ENCODE measurements around the gene LY6G5C. TPM values are rescaled to one million over a fixed set of nuclear protein-coding genes. Genes with fewer than 3 reads are reported as not detected.

LY6G5C gene
- total and polyA plus RNA-seq, 2 of the 13 experiments (the other 11 are each of a cell fraction or from before 2014, with no cell fraction given), result 0.33 to 0.55 TPM

DNA sequence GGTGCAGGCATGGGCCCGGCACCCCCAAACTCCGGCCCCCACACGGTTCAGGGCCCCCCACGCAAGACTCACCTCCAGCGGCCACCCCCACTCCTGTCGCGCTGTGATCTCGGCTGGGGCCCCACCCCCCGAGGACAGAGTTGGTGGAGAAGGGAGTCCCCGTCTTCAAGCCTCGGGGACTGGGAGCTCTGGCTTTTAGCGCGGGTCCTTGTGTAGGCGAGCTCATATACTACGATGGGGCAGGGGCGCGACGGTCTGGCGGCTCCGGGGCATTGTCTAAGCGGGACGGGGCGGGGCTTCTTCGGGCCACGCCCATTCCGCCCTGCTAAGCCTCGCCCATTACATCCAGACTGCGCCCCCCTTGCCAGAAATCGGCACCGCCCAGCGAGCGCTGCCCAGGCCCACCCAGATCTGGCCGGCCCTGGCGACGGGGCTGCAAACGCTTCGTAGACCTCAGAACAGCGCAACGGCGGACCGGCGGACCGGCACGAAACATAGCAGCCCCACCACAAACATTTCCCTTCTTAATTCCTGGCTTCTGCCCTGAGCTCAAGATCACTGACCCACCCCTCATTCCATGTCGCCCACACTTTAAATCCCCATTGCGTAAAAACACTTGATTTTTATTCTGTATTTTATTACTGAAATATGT lies 49.2 kb upstream of the LY6G5C start (continued):
- TF ChIP-seq, protein P1, sequence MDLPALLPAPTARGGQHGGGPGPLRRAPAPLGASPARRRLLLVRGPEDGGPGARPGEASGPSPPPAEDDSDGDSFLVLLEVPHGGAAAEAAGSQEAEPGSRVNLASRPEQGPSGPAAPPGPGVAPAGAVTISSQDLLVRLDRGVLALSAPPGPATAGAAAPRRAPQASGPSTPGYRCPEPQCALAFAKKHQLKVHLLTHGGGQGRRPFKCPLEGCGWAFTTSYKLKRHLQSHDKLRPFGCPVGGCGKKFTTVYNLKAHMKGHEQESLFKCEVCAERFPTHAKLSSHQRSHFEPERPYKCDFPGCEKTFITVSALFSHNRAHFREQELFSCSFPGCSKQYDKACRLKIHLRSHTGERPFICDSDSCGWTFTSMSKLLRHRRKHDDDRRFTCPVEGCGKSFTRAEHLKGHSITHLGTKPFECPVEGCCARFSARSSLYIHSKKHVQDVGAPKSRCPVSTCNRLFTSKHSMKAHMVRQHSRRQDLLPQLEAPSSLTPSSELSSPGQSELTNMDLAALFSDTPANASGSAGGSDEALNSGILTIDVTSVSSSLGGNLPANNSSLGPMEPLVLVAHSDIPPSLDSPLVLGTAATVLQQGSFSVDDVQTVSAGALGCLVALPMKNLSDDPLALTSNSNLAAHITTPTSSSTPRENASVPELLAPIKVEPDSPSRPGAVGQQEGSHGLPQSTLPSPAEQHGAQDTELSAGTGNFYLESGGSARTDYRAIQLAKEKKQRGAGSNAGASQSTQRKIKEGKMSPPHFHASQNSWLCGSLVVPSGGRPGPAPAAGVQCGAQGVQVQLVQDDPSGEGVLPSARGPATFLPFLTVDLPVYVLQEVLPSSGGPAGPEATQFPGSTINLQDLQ (CRISPR knock-in tag; IDR thresholded peaks at IDR 0.05), result no peak
- TF ChIP-seq SRSF4 (IDR thresholded peaks at IDR 0.05; ENCODE audit: low read depth, low read length, poor library complexity, severe bottlenecking), result peak; percentile 98
- TF ChIP-seq NCOA1 (CRISPR knock-in tag; IDR thresholded peaks at IDR 0.05), result 0 out of 2 replicates have a peak, but pooled peaks have one; percentile 70
- TF ChIP-seq, protein P2, sequence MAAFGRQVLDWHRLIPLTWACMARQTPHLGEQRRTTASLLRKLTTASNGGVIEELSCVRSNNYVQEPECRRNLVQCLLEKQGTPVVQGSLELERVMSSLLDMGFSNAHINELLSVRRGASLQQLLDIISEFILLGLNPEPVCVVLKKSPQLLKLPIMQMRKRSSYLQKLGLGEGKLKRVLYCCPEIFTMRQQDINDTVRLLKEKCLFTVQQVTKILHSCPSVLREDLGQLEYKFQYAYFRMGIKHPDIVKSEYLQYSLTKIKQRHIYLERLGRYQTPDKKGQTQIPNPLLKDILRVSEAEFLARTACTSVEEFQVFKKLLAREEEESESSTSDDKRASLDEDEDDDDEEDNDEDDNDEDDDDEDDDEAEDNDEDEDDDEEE (CRISPR knock-in tag; IDR thresholded peaks at IDR 0.05), result 0 out of 2 replicates have a peak, but pooled peaks have one; percentile 38
- TF ChIP-seq ZNF251 (CRISPR knock-in tag; IDR thresholded peaks at IDR 0.05), result no peak
- TF ChIP-seq ZNF790 (CRISPR knock-in tag; IDR thresholded peaks at IDR 0.05; ENCODE audit: borderline replicate concordance), result no peak
- TF ChIP-seq, protein P3, sequence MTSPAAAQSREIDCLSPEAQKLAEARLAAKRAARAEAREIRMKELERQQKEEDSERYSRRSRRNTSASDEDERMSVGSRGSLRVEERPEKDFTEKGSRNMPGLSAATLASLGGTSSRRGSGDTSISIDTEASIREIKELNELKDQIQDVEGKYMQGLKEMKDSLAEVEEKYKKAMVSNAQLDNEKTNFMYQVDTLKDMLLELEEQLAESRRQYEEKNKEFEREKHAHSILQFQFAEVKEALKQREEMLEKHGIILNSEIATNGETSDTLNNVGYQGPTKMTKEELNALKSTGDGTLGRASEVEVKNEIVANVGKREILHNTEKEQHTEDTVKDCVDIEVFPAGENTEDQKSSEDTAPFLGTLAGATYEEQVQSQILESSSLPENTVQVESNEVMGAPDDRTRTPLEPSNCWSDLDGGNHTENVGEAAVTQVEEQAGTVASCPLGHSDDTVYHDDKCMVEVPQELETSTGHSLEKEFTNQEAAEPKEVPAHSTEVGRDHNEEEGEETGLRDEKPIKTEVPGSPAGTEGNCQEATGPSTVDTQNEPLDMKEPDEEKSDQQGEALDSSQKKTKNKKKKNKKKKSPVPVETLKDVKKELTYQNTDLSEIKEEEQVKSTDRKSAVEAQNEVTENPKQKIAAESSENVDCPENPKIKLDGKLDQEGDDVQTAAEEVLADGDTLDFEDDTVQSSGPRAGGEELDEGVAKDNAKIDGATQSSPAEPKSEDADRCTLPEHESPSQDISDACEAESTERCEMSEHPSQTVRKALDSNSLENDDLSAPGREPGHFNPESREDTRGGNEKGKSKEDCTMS (CRISPR knock-in tag; conservative IDR thresholded peaks at IDR 0.05), result no peak
- no peak for TF ChIP-seq CAMTA2 (CRISPR knock-in tag; IDR thresholded peaks at IDR 0.05; ENCODE audit: borderline replicate concordance)
- TF ChIP-seq POLR2AphosphoS5 (IDR thresholded peaks at IDR 0.05; ENCODE audit: low read depth, low read length), result peak; percentile 66
- peak; percentile 69 for TF ChIP-seq ZNF274 (CRISPR knock-in tag; IDR thresholded peaks at IDR 0.05)
- no peak for TF ChIP-seq ZNF10 (CRISPR knock-in tag; IDR thresholded peaks at IDR 0.05; ENCODE audit: borderline replicate concordance, low read depth)
- TF ChIP-seq, protein P4, sequence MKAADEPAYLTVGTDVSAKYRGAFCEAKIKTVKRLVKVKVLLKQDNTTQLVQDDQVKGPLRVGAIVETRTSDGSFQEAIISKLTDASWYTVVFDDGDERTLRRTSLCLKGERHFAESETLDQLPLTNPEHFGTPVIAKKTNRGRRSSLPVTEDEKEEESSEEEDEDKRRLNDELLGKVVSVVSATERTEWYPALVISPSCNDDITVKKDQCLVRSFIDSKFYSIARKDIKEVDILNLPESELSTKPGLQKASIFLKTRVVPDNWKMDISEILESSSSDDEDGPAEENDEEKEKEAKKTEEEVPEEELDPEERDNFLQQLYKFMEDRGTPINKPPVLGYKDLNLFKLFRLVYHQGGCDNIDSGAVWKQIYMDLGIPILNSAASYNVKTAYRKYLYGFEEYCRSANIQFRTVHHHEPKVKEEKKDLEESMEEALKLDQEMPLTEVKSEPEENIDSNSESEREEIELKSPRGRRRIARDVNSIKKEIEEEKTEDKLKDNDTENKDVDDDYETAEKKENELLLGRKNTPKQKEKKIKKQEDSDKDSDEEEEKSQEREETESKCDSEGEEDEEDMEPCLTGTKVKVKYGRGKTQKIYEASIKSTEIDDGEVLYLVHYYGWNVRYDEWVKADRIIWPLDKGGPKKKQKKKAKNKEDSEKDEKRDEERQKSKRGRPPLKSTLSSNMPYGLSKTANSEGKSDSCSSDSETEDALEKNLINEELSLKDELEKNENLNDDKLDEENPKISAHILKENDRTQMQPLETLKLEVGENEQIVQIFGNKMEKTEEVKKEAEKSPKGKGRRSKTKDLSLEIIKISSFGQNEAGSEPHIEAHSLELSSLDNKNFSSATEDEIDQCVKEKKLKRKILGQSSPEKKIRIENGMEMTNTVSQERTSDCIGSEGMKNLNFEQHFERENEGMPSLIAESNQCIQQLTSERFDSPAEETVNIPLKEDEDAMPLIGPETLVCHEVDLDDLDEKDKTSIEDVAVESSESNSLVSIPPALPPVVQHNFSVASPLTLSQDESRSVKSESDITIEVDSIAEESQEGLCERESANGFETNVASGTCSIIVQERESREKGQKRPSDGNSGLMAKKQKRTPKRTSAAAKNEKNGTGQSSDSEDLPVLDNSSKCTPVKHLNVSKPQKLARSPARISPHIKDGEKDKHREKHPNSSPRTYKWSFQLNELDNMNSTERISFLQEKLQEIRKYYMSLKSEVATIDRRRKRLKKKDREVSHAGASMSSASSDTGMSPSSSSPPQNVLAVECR (CRISPR knock-in tag; IDR thresholded peaks at IDR 0.05; ENCODE audit: borderline replicate concordance), result no peak; the same call in 1 of the 2 replicates
- no peak for TF ChIP-seq MIER3 (CRISPR knock-in tag; IDR thresholded peaks at IDR 0.05; ENCODE audit: borderline replicate concordance)
- TF ChIP-seq CBX1 (IDR thresholded peaks at IDR 0.05; ENCODE audit: low read depth), result peak; percentile 1
- no peak for TF ChIP-seq ELF3 (CRISPR knock-in tag; IDR thresholded peaks at IDR 0.05)
- TF ChIP-seq, protein P5, sequence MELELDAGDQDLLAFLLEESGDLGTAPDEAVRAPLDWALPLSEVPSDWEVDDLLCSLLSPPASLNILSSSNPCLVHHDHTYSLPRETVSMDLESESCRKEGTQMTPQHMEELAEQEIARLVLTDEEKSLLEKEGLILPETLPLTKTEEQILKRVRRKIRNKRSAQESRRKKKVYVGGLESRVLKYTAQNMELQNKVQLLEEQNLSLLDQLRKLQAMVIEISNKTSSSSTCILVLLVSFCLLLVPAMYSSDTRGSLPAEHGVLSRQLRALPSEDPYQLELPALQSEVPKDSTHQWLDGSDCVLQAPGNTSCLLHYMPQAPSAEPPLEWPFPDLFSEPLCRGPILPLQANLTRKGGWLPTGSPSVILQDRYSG (CRISPR knock-in tag; IDR thresholded peaks at IDR 0.05), result no peak
